DOHH2 (cell line): Measurements from ENCODE around the gene CCDC146.
"Not testable (repeated sequence)": the region's sequence is repeated elsewhere in the genome, so short reads cannot be mapped to it uniquely, and the experiment has no call there.

Source experiments
- H3F3A ChIP-seq: fragments of 200-600 bp; sonication (generic), shearing (Covaris generic); 2 replicates; pipeline ENCODE4 v1.6.0; 2016; ENCODE audit warnings: antibody characterized with exemption, mild to moderate bottlenecking; ENCODE audit not compliant: control insufficient read depth, insufficient read depth
- H3K27ac ChIP-seq: fragments of 200-600 bp; sonication (generic); 2 replicates; pipeline ENCODE4 v1.5.1; 2014; ENCODE audit warnings: low read depth, mild to moderate bottlenecking, low read length, moderate library complexity
- H3K27me3 ChIP-seq: fragments of 200-600 bp; sonication (generic); 2 replicates; pipeline ENCODE4 v1.6.1; 2014; ENCODE audit warnings: mild to moderate bottlenecking, low read length, mixed read lengths; ENCODE audit not compliant: control insufficient read depth
- H3K36me3 ChIP-seq: fragments of 200-600 bp; sonication (generic); 2 replicates; pipeline ENCODE4 v1.6.1; 2014; ENCODE audit warnings: mild to moderate bottlenecking, low read length, moderate library complexity, mixed read lengths; ENCODE audit not compliant: control insufficient read depth
- H3K4me1 ChIP-seq: fragments of 200-600 bp; sonication (generic); 2 replicates; pipeline ENCODE4 v1.6.1; 2014; ENCODE audit warnings: mild to moderate bottlenecking, low read length, mixed read lengths; ENCODE audit not compliant: control insufficient read depth
- H3K4me2 ChIP-seq: fragments of 200-600 bp; sonication (generic); 2 replicates; pipeline ENCODE4 v1.6.0; 2014; ENCODE audit warnings: mild to moderate bottlenecking, low read length, moderate library complexity
- H3K4me3 ChIP-seq: fragments of 200-600 bp; sonication (generic); 2 replicates; pipeline ENCODE4 v1.5.1; 2014; ENCODE audit warnings: mild to moderate bottlenecking, low read length, mixed read lengths
- H3K79me2 ChIP-seq: fragments of 200-600 bp; sonication (generic); 2 replicates; pipeline ENCODE4 v1.6.1; 2014; ENCODE audit warnings: mild to moderate bottlenecking, low read length, mixed read lengths; ENCODE audit not compliant: control insufficient read depth
- H3K9me2 ChIP-seq: fragments of 200-600 bp; sonication (generic); replicated peaks from 2 replicates; pipeline ENCODE4 v1.6.1; 2014; ENCODE audit warnings: mild to moderate bottlenecking, low read length, mixed read lengths; ENCODE audit not compliant: control insufficient read depth
- H3K9me3 ChIP-seq: fragments of 200-600 bp; sonication (generic); 2 replicates; pipeline ENCODE4 v1.6.1; 2014; ENCODE audit warnings: antibody characterized with exemption, low read length, mixed read lengths; ENCODE audit not compliant: control insufficient read depth, insufficient read depth
- H4K20me1 ChIP-seq: fragments of 200-600 bp; sonication (generic); 2 replicates; pipeline ENCODE4 v1.6.0; 2014; ENCODE audit warnings: low read depth, mild to moderate bottlenecking, antibody characterized with exemption, low read length, moderate library complexity; ENCODE audit not compliant: control insufficient read depth, insufficient read depth
- CTCF ChIP-seq: fragments of 200-600 bp; sonication (generic); IDR thresholded peaks from one replicate; pipeline ENCODE4 v1.5.1; 2014; ENCODE audit warnings: antibody characterized with exemption, mild to moderate bottlenecking, low read depth, low read length; ENCODE audit not compliant: poor library complexity, severe bottlenecking
- EZH2phosphoT487 ChIP-seq: fragments of 200-600 bp; sonication (generic); IDR thresholded peaks from 2 replicates; pipeline ENCODE4 v1.6.1; 2017; ENCODE audit warnings: borderline replicate concordance, mild to moderate bottlenecking, antibody characterized with exemption, low read length, moderate library complexity, mixed read lengths

CCDC146 gene

GRCh38 chr7:77270094-77270480, 147.7 kb downstream of the CCDC146 start:
- Histone ChIP-seq H3K9me2 (no peaks in the 10 kb centered on the region), H3F3A (no peaks in the 10 kb centered on the region), H3K9me3 (no peaks in the 10 kb centered on the region), H3K4me2 (peak overlapping the region; percentile 27), H3K27me3 (no peaks in the 10 kb centered on the region), H3K4me1 (peaks cover 10% of the 10 kb centered on the region), H4K20me1 (no peaks in the 10 kb centered on the region), H3K79me2 (no peaks in the 10 kb centered on the region), H3K36me3 (no peaks in the 10 kb centered on the region), H3K27ac (no peak overlapping the region), H3K4me3 (no peak overlapping the region)
- TF ChIP-seq CTCF: no peak
- TF ChIP-seq EZH2phosphoT487: no peak

GRCh38 chr7:77271766-77272165, 149.4 kb downstream of the CCDC146 start:
- no peaks in the 10 kb centered on the region for H3K79me2 ChIP-seq
- no peak overlapping the region for H3K4me2 ChIP-seq
- H3K9me3 ChIP-seq: no peaks in the 10 kb centered on the region
- peaks cover 10% of the 10 kb centered on the region for H3K4me1 ChIP-seq
- no peaks in the 10 kb centered on the region for H3F3A ChIP-seq
- no peak overlapping the region for H3K4me3 ChIP-seq
- no peaks in the 10 kb centered on the region for H3K9me2 ChIP-seq
- no peak overlapping the region for H3K27ac ChIP-seq
- TF ChIP-seq EZH2phosphoT487 (no peak), CTCF (no peak)
- H3K27me3 ChIP-seq: no peaks in the 10 kb centered on the region
- H3K36me3 ChIP-seq: no peaks in the 10 kb centered on the region
- H4K20me1 ChIP-seq: no peaks in the 10 kb centered on the region

- not testable (repeated sequence) for H3K27ac ChIP-seq, H3K4me3 ChIP-seq, H4K20me1 ChIP-seq, H3K36me3 ChIP-seq, H3F3A ChIP-seq, H3K9me3 ChIP-seq, H3K4me1 ChIP-seq, H3K4me2 ChIP-seq, H3K9me2 ChIP-seq, H3K79me2 ChIP-seq, H3K27me3 ChIP-seq
These were observed 153.2 kb downstream of the CCDC146 start for GRCh38 chr7:77275663-77276062.

- Histone ChIP-seq H3K9me3 (no peaks in the 10 kb centered on the region), H3K36me3 (no peaks in the 10 kb centered on the region), H3K4me1 (no peaks in the 10 kb centered on the region), H3K79me2 (no peaks in the 10 kb centered on the region), H3K9me2 (no peaks in the 10 kb centered on the region), H3K4me2 (no peak overlapping the region), H3K27ac (no peak overlapping the region), H3K4me3 (no peak overlapping the region), H3K27me3 (peaks cover 3% of the 10 kb centered on the region; the same call in 1 of the 2 replicates), H3F3A (no peaks in the 10 kb centered on the region), H4K20me1 (no peaks in the 10 kb centered on the region)
- TF ChIP-seq EZH2phosphoT487: no peak
- TF ChIP-seq CTCF: no peak
These were observed 153.7 kb downstream of the CCDC146 start for GRCh38 chr7:77276120-77276519.
